ENCODE results near the gene TBC1D14. TPM values are rescaled to one million over a fixed set of nuclear protein-coding genes. Genes with fewer than 3 reads are reported as not detected.

TBC1D14 gene
- total RNA-seq, 1 donor = 42.3 TPM

GRCh38 chr4:7014815-7015214 lies 105.2 kb downstream of the TBC1D14 start:
- no peak for DNase-seq (ENCODE audit: low read depth)
- no peak for TF ChIP-seq CTCF (IDR thresholded peaks at IDR 0.05; ENCODE audit: insufficient read depth, low read depth, low read length)
- H3K4me3 ChIP-seq (ENCODE audit: low read depth, low read length) = no peak overlapping the region

- H3K4me3 ChIP-seq (ENCODE audit: low read depth, low read length) = no peak overlapping the region
- DNase-seq (ENCODE audit: low read depth) = no peak
- TF ChIP-seq CTCF (IDR thresholded peaks at IDR 0.05; ENCODE audit: insufficient read depth, low read depth, low read length) = no peak
These were observed 105.9 kb downstream of the TBC1D14 start for GRCh38 chr4:7015383-7016035.

DNA sequence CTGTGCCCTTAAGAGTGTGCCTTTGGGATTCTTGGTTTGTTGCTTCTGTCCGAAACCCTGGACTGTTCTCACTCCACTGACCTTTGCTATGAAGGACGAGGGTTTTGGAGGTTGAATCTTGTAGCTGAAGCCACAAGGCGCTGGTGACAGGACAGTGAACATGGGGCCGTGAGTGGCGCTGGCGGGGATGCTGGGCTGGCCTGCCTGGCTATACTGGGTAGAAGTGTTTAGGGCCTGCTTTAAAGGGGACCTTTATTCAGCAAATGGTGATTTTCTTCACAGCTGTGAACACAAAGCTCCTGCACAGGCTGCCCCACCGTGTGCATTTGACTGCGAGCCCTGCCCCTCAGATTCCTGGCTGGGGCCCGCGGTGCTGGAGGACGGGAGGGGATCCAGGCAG lies 106.5 kb downstream of the TBC1D14 start:
- TF ChIP-seq CTCF (IDR thresholded peaks at IDR 0.05; ENCODE audit: insufficient read depth, low read depth, low read length) = no peak
- no peak for DNase-seq (ENCODE audit: low read depth)
- H3K4me3 ChIP-seq (ENCODE audit: low read depth, low read length) = no peak overlapping the region

DNA sequence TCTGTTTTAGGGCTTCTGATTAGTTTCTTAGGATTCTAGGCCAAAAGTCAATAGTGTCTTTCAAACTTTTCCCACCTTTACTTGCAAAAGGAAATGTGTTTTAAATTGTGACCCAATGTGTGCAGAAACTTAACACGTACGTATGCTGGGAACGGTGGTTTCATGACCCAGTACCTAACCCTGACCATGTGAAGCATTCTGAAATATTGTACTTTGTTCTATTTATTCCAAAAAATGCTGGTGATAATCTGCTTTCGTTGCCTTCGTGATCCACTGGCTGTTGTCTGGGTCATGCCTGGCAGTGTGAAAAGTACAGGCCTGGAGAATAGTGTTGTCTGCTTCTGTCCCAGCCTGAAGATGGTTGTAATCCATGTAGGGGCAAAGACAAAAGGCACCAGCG lies 106.9 kb downstream of the TBC1D14 start:
- no peak for DNase-seq (ENCODE audit: low read depth)
- H3K4me3 ChIP-seq (ENCODE audit: low read depth, low read length) = no peak overlapping the region
- no peak for TF ChIP-seq CTCF (IDR thresholded peaks at IDR 0.05; ENCODE audit: insufficient read depth, low read depth, low read length)

DNA sequence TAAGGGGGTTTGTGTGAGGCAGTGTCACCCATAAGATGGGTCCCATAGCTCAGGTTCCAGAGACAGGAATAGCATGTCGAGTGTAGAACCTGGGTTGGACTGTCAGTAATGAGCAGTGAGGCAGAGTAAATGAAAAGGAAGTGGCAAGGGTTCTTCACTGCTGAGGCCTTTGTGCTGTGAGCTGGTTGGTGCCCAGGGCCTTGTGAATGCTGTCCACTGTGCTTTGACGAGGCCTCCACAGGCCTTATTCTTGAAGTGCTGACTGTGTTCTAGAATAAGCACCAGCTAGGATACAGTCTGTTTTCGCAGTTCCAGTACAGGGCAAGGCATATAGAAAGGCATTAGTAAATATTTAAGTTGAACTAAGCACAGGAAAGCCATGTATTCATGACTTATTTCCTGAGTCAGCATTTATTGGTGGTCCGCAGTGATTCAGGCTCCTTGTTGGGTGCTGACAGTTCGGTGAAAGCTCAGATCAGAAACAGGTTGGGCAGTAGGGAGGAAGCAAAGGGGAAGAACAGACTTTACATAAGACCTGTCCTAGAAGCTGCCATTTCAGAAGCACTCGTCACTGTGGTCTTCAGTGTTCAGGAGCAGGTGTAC lies 107.9 kb downstream of the TBC1D14 start:
- TF ChIP-seq CTCF (IDR thresholded peaks at IDR 0.05; ENCODE audit: insufficient read depth, low read depth, low read length) = no peak
- H3K4me3 ChIP-seq (ENCODE audit: low read depth, low read length) = no peak overlapping the region
- DNase-seq (ENCODE audit: low read depth) = no peak

- no peak for DNase-seq (ENCODE audit: low read depth)
- TF ChIP-seq CTCF (IDR thresholded peaks at IDR 0.05; ENCODE audit: insufficient read depth, low read depth, low read length) = no peak
These were observed 108.7 kb downstream of the TBC1D14 start for GRCh38 chr4:7018281-7018680.

DNA sequence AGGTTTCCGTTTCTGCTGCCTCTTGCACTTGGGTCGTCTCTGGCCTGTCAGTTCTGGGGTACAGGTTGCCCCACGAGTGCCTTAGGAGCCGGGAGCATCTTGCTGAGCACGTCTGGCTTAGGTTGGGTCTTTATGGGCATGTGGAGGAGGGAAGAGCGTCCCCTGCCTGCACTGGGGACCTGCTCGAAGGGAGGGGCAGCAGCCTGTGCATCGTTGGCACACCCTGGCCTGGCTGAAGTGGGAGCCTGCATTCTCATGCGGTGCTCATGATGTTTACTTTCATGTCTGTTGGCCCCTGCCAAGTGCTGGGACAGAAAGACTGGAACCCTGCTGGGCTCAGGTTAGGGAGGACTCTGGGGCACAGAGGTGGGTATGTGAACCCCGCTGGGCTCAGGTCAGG lies 109.7 kb downstream of the TBC1D14 start:
- no peak for TF ChIP-seq CTCF (IDR thresholded peaks at IDR 0.05; ENCODE audit: insufficient read depth, low read depth, low read length)
- no peak overlapping the region for H3K4me3 ChIP-seq (ENCODE audit: low read depth, low read length)
- DNase-seq (ENCODE audit: low read depth) = no peak

More at GRCh38 chr4:7018281-7018680, 108.7 kb downstream of the TBC1D14 start:
- no peak overlapping the region for H3K4me3 ChIP-seq (ENCODE audit: low read depth, low read length)

Measured in fibroblast of villous mesenchyme (primary cell).